Left ventricle myocardium superior (tissue), 1 donor: ENCODE data around the gene SPAG16. TPM values are rescaled to one million over a fixed set of nuclear protein-coding genes. Genes with fewer than 3 reads are reported as not detected.
A peak's percentile ranks its signal among the peaks of the same experiment; 100 is the strongest.

Source experiments
- ATAC-seq: fragments of 200-7000 bp; cut with Tn5 transposase; one replicate; pipeline ENCODE4 v1.9.1; 2020; ENCODE audit warnings: mild to moderate bottlenecking, moderate library complexity
- DNase-seq: peaks from one replicate; pipeline ENCODE4 v3.0.0-alpha.2; 2020
- intact Hi-C: fragments of 100-400 bp; cut with micrococcal nuclease; formaldehyde crosslinking; loops from one replicate; pipeline ENCODE4 v1.11.0; 2022
- total RNA-seq: library from RNA; stranded (reverse); fragmentation: NEBNext Ultra II Directional; extraction: Animal tissue kit (Norgen Biotek cat#: 25700); gene quantifications from one replicate; pipeline ENCODE4 v1.2.1, GENCODE V29; 2021
- donor health status: DM: no; HTN: yes; CAD: no; lungs with severe emphysema.

SPAG16 gene
- total RNA-seq, 1 donor from 2014 or later, result 18.7 TPM

GRCh38 chr2:213490087-213490486, 205.8 kb downstream of the SPAG16 start:
- intact Hi-C loops, result no loop called here
- no peak for ATAC-seq
- no peak for DNase-seq

- no peak for DNase-seq
- intact Hi-C loops, result no loop called here
- no peak for ATAC-seq
These were observed 207.1 kb downstream of the SPAG16 start for GRCh38 chr2:213491376-213491775.

DNA sequence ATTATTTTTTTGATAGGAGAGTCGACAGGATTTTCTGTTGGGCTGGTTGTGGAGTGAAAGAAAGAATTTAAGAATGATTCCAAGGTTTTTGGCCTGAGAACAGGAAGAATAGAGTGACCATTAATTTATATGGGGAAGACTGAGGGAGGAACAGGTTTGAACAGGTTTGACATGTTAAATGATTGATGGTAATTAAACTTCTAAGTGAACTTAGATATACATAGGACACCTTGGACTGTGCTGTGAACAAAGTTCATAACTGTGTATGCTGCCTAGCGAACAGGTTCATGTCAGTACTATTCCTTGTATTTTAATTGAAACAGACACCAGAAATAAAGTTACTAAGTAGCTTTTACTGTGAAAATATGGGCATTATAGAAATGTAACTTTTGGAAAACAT, 212.0 kb downstream of the SPAG16 start:
- intact Hi-C loops, result no loop called here
- ATAC-seq, result no peak
- DNase-seq, result no peak

- no peak for DNase-seq
- no peak for ATAC-seq
- intact Hi-C loops, result no loop called here
These were observed 216.6 kb downstream of the SPAG16 start for GRCh38 chr2:213500881-213501280.

DNA sequence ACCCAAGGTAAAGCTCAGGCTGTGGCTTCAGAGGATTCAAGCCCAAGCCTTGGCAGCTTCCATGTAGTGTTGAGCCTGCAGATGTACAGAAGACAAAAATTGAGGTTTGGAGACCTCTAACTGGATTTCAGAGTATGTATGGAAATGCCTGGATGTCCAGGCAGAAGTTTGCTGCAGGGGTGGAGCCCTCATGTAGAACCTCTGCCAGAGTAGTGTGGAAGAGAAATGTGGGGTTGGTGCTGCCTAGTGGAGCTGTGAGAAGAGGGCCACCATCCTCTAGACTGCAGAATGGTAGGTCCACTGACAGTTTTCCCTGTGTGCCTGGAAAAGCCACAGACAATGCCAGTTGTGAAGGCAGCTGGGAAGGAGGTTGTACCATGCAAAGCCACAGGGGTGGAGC, 239.9 kb downstream of the SPAG16 start:
- DNase-seq, result no peak
- intact Hi-C loops, result no loop called here
- ATAC-seq, result no peak

DNA sequence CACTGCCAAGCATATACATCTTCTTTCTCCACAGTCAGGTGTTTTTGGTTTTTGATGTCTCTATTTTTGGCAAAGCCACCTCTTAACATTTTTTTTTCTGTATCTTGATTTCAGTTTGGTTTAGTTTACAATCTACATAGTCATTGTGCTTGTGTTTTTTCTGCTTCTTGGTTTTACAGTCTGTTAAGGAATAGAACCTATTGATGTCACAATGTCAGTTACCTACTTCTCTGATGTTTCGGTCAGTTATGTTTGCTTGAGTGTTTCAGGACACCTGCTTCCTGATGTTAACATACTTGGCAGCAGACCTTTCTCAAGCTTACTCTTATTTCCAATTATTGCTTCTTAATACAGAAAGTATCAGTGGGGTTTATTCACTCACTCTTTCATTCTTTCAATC, 253.3 kb downstream of the SPAG16 start:
- intact Hi-C loops, result no loop called here
- DNase-seq (no peak), ATAC-seq (no peak)

DNA sequence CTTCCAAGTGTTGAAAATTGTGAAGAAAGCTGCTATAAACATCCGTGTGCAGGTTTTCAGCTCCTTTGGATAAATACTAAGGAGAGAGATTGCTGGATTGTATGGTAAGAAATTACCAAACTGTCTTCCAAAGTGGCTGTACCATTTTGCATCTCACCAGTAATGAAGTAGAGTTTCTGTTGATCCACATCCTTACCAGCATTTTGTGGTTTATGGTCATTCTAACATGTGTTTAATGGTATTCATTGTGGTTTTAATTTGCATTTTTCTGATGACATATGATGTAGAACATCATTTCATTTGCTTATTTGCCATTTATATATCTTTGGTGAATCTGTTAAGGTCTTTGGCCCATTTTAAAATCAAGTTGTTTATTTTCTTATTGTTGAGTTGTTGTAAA, 260.7 kb downstream of the SPAG16 start:
- intact Hi-C loops, result no loop called here
- no peak for ATAC-seq
- no peak for DNase-seq

GRCh38 chr2:213545481-213545880, 261.2 kb downstream of the SPAG16 start:
- ATAC-seq (no peak), DNase-seq (no peak)
- intact Hi-C loops, result no loop called here

- DNase-seq (no peak), ATAC-seq (no peak)
- intact Hi-C loops, result no loop called here
These were observed 261.8 kb downstream of the SPAG16 start for GRCh38 chr2:213545964-213546475.

- intact Hi-C loops, result no loop called here
- DNase-seq (no peak), ATAC-seq (no peak)
These were observed 267.3 kb downstream of the SPAG16 start for GRCh38 chr2:213551526-213551925.

DNA sequence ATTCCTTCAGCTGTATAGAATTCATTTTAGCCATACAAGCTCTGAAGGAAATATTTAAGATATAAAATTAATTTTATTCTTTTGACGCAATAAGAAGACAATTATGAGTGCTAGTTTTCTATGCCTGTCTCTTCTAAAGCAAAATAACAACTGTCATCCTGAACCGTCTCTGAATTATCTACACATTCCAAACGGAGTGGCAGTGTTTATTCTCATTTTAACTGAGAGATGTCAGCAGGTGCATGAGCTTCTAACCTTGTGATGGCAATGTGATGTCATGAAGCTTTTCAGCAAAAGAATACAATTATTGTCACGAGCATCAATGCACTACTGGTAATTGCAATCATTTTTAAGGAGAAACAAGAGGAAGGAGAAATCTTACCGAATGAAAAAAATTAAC, 274.8 kb downstream of the SPAG16 start:
- no peak for ATAC-seq
- DNase-seq, result no peak
- intact Hi-C loops, result no loop called here

GRCh38 chr2:213561759-213562158, 277.5 kb downstream of the SPAG16 start:
- no peak for DNase-seq
- no peak for ATAC-seq
- intact Hi-C loops, result no loop called here

GRCh38 chr2:213562539-213563180, 278.4 kb downstream of the SPAG16 start:
- no peak for DNase-seq
- intact Hi-C loops, result no loop called here
- peak; percentile 96 for ATAC-seq

DNA sequence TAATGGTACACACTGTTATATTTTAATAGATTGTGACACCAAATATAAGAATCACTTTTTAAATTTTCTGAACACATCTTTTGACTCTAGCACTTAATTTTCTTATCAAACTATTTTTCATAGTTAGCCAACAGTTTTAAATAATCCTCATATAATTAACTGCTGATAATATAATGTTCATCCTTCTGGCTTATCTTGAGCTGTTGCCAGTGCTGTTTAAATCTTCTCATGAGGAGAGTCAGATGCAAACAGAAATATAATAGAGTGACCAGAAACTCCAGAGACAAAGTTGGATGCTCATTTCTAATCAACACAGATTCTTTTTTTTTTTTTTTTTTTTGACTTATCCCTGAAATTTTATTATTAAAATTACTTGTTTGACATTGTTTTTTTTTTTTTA, 282.6 kb downstream of the SPAG16 start:
- no peak for DNase-seq

DNA sequence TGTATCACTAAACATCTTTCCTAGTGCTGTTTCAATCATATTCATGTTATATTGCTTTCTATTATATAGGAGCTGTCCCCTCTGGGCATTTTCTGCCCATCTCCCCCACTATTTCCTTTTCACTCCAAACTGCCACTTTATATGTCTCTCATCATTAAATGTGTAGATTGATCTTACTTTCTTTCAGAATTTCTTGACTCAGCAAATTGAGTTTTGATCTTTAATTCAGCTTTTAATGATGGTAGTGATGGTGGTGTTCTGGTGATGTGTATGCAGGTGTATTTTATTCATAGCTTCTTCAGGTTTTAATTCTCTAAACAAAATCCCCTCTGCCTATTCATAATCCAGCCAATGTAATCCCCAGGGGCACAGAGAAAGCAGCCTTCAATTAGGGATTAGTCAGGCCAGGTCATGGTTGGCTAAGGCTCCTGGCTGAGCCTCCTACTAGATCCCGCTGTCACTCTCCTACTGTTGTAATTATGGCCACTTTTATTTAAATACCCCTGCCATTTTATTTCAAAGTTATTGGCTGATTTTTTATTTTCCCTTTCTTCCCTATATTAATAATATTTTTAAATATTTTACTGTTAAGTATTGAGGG, 325.4 kb downstream of the SPAG16 start:
- intact Hi-C loops, result no loop called here
- DNase-seq (no peak), ATAC-seq (no peak)

More for the DNA sequence above, 282.6 kb downstream of the SPAG16 start:
- no peak for ATAC-seq
- intact Hi-C loops, result no loop called here

GRCh38 chr2:213627054-213627710, 342.9 kb downstream of the SPAG16 start:
- intact Hi-C loops, result no loop called here
- no peak for ATAC-seq
- no peak for DNase-seq

DNA sequence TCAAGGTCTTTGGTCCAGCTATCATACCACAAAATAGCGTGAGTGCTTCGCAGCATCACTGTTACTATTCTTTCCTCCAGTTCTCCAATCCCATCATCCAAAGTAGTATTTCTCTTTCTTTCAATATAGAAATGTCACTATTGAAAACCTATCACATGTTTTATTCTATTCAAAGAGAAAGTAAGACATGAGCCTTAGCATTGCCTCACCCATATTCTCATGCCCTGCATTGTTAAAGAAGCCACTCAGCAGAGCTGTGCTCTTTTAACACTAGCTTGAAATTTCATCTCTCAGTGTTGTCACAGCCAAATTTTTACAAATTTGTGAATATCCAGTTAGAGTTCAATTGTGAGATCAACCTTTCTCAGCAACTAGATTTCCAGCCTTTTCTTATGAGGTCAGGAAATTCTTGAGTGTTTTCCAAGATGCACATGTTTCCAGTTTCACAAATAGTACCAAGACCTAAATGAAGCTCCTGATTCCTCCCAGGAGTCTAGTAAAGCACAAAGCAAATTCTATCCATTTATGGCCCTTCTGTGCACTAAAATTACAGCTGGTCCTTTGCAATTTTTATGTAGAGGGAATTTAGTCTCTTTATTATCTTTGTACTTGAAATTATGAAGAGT, 343.7 kb downstream of the SPAG16 start:
- no peak for DNase-seq
- intact Hi-C loops, result no loop called here
- ATAC-seq, result no peak

- intact Hi-C loops, result no loop called here
- DNase-seq, result no peak
- no peak for ATAC-seq
These were observed 356.6 kb downstream of the SPAG16 start for GRCh38 chr2:213640738-213641425.

DNA sequence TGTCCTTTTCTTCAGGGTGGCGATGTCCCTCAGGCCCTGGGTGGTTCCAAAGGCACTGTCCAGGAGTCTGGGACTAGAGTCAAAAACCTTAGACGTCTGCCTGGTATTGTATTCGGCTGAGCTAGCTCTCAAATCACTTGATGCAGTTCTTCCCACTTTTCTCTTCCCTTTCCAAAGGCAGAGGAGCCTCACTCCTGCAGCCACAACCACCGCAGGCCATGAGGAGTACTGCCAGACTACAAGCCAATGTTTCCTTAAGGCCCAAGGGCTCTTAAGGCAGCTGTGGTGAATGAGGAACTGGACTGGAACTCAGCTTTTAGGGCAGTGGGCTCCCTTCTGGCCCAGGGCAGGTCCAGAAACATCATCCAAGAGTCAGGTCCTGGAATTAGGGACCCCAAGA, 360.7 kb downstream of the SPAG16 start:
- no peak for ATAC-seq
- no peak for DNase-seq
- intact Hi-C loops, result no loop called here

DNA sequence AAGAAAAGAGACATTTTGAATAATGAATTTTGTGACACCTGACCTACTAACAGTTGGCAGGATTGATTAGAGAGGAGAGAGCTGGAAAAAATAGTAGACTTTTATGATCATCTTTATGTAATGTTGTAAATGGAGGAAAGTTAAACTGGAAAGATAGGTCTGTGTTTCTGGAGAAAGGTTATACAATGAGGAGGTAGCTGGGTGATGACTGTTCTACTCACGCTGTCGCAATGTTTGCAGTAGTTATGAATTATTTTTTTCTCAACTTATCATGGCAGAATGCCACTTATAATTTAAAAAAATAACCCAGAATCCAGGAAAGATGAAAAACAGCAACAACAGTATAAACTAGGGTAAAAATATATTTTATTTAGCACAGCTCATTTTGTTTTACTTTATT, 364.9 kb downstream of the SPAG16 start:
- no peak for DNase-seq
- no peak for ATAC-seq
- intact Hi-C loops, result no loop called here
